Mucosa of gallbladder (tissue), 1 donor: ENCODE data around the gene ST14. TPM values are rescaled to one million over a fixed set of nuclear protein-coding genes. Genes with fewer than 3 reads are reported as not detected.
A peak's percentile ranks its signal among the peaks of the same experiment; 100 is the strongest.
"Not testable (repeated sequence)": the region's sequence is repeated elsewhere in the genome, so short reads cannot be mapped to it uniquely, and the experiment has no call there.

ENCODE experiments used
- DNase-seq: peaks from one replicate; pipeline ENCODE4 v3.0.0-alpha.2; 2020; ENCODE audit warnings: low spot score
- total RNA-seq: library from RNA; stranded (reverse); gene quantifications from one replicate; pipeline ENCODE4 v1.2.1, GENCODE V29; 2021
- donor health status: DM: no; HTN: no; CAD: no.

ST14 gene
- total RNA-seq, 1 donor from 2014 or later: 193 TPM

DNA sequence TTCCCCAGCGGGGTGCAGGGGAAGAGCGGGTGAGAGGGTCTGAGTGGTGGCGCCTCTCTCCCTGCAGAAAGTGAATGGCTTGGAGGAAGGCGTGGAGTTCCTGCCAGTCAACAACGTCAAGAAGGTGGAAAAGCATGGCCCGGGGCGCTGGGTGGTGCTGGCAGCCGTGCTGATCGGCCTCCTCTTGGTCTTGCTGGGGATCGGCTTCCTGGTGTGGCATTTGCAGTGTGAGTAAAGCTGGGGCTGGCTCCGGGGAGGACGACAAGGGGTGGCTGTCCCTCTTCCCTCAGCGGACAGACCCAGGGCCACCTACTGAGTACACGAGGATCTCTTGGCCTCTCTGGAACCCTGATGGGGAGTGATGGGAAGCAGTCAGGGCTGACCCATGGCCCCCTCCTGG is 28.5 kb downstream of the ST14 start:
- no peak for DNase-seq

- no peak for DNase-seq
Observed at GRCh38 chr11:130188585-130189347, 29.2 kb downstream of the ST14 start.

DNA sequence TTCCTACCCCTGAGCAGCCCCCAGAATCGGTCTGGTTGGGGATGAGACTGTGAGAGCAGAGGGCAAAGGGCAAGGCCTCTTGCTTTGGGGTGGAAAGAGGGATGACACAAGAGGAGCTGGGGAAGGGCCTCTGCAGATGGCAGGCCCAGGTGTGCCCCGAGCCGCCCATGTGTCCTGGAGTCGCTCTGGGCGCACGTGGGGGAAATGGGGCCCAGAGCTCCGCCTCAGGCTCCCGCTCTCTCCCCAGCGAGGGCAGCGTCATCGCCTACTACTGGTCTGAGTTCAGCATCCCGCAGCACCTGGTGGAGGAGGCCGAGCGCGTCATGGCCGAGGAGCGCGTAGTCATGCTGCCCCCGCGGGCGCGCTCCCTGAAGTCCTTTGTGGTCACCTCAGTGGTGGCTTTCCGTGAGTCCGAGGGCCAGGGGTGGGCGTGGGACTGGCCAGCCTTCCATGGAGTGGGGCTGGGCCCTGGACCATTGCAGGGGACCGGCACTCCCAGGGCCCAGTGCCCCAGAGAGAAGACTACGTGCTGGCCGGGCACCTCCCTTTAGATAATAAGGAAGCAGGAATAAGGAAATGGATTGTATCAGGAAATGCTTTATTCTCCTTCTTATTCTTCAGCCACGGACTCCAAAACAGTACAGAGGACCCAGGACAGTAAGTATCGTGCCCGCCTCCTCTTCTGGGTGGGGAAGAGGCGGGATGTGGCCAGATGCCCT is 30.1 kb downstream of the ST14 start:
- DNase-seq: peak; percentile 35

GRCh38 chr11:130190371-130190881 is 30.8 kb downstream of the ST14 start:
- DNase-seq: no peak

- no peak for DNase-seq
Observed at GRCh38 chr11:130191896-130192295, 32.3 kb downstream of the ST14 start.

- no peak for DNase-seq
Observed at GRCh38 chr11:130192845-130193267, 33.3 kb downstream of the ST14 start.

- not testable (repeated sequence) for DNase-seq
Observed at GRCh38 chr11:130193551-130193950, 34.0 kb downstream of the ST14 start.

GRCh38 chr11:130194241-130195023 is 34.9 kb downstream of the ST14 start:
- DNase-seq: no peak

- no peak for DNase-seq
Observed at GRCh38 chr11:130197386-130198035, 37.9 kb downstream of the ST14 start.

DNA sequence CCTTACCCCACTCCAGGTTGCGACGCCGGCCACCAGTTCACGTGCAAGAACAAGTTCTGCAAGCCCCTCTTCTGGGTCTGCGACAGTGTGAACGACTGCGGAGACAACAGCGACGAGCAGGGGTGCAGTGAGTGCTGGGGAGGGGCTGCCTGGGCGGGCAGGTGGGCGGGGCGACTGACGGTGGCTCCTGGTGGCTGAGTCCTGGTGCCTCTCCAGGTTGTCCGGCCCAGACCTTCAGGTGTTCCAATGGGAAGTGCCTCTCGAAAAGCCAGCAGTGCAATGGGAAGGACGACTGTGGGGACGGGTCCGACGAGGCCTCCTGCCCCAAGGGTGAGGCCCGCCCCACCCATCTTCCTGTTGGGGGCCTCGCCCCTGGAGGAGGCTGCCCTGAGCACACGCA is 38.7 kb downstream of the ST14 start:
- no peak for DNase-seq

DNA sequence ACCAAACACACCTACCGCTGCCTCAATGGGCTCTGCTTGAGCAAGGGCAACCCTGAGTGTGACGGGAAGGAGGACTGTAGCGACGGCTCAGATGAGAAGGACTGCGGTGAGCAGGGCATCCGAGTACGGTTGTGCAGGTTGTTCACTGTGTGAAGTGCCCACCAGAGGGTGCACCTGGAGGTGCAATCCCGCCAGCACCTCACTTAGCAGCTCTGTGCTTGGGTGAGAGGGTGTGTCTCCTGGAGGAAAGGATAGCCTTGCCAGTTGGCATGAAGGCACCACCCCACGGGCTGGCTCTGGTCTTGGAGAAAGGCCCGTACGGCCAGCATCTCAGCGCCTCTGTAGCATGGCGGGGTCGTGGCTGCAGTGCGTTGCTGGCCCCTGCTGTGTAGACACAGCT is 39.4 kb downstream of the ST14 start:
- DNase-seq: no peak

- DNase-seq: no peak
Observed at GRCh38 chr11:130199792-130200191, 40.2 kb downstream of the ST14 start.

DNA sequence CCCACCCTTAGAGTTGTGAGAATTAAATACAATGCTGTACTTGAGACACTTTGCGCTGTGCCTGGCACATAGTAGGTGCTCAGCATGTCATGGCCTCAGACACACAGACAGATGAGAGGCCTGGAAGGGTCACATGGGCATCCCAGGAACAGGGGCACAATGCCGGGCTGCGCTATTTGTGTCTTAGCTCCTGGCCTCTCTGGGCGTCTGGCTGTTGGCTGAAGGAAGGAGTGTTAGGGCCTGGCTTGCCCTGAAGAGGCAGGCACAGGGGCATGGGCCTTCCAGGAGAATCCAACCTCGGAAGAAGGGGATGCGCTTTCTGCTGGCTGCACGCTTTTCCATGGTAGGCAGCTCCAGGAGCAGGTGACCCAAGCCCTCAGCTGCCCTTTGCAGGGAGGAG is 41.4 kb downstream of the ST14 start:
- DNase-seq: no peak

GRCh38 chr11:130202009-130202817 is 42.6 kb downstream of the ST14 start:
- DNase-seq: no peak

DNA sequence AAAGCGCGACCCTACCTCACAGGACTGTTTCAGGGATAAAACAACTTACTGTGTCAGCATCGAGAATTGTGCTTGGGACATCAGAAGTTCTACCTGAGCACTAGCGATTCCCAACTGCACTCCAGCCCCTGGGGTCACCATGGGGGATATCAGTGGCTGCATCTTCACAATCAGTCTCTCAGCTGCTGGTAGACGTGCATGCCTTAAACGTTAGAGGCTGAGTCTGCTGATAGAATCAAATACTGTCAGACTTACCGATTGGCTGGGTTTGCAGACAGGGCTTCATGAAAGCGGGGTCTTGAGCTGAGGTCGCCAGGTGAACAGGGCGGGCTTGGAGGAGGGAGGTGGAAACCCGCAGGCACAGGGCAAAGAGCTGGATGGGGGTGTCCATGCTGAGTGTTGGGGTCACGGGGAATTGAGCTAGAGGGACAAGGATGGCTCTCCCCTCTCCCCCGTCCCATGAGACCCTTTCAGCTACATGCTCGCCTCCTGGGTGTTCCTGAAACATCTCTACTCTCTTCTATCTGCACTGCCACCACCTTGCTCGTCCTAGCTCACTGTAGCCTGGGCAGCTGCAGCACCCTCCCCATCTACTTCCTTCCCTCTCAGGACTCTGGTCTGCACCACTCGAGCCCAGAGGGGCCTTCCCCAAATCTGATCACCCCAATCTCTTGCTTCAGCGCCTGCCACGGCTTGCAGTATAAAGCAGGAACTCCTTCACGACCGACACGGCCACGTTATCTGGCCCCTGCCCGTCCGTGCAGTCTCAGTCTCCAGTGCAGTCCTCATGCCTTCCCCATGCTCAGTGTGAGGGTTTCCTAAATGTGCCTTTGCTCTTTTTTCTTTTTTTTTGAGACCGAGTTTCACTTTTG is 43.5 kb downstream of the ST14 start:
- DNase-seq: no peak

- DNase-seq: no peak
Observed at GRCh38 chr11:130203766-130204702, 44.5 kb downstream of the ST14 start.

DNA sequence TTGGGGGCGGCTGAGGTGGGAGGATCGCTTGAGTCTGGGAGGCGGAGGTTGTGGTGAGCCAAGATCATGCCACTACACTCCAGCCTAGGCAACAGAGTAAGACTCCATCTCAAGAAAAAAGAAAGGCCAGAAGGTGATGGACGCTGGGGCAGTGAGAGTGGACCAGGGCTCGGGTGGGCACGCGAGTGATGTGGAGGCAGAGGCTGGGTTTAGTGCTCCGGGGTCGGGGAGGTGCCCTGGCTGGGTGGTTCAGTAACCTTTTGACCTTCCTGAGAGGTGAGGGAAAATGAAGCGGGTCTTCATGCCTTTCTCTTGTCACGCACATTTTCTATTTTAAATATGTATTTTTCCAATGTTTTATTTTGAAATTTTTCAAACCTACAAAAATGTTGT is 45.1 kb downstream of the ST14 start:
- no peak for DNase-seq

- DNase-seq: no peak
Observed at GRCh38 chr11:130206141-130206540, 46.6 kb downstream of the ST14 start.
